ENCODE measurements around the gene ATAD3C. TPM values are rescaled to one million over a fixed set of nuclear protein-coding genes. Genes with fewer than 3 reads are reported as not detected.

Gene ATAD3C
- total and polyA plus RNA-seq, 2 experiments from 2014 or later = 0.51 TPM; not detected in 1

DNA sequence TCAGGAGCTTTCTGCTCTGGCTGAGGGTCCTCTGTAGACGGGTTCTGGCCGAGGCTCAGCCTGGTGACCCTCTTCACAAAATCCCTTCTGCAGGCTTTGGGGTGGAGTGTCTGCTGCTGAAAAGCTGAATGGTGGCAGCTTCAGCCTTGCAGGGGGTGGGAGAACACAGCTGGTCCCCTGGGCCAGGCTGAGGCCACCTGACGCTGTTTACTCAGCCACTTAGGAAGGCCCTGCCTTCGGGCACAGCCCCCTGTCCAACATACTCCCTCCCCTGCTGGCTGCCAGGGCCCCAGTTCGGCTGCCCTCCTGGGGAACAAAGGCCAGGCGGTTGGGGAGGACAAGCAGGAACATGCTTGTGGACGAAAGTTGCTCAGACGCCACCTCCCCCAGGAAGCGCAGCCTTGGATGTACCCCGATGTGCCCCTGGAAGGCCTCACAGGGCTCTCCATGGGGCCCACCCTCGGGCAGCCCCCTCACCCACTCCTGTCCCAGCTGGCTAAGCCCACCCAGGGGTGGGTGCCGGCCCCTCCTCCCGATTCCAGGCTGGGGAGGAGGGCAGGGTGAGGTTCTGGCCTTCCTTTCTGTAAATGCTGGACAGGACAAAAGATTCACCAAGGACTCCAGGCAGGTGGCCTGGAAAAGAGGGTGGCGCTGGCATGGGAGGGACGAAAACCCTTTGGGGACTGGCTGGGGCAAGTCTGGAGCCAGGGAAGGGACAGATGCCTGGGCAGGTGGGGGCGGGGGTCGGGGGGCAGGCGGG, 28.2 kb upstream of the ATAD3C start, which contains the start of gene ANKRD65:
TSS of gene ANKRD65 (minus strand) at position 130 of the 760 bp plus-strand sequence. CDS start 271 bp downstream, outside the sequence.
- TF ChIP-seq EZH2phosphoT487 (IDR thresholded peaks at IDR 0.05; ENCODE audit: insufficient read depth, low read depth) = no peak
- TF ChIP-seq EZH2 (IDR thresholded peaks at IDR 0.05; ENCODE audit: insufficient read depth, poor library complexity, severe bottlenecking) = no peak
- Histone ChIP-seq H3K27ac (no peak within 1 kb of the TSS), H2AFZ (no peak within 1 kb of the TSS), H4K20me1 (ENCODE audit: insufficient read depth) (no peaks in the 10 kb centered on the region), H3K9ac (no peak within 1 kb of the TSS), H3K79me2 (ENCODE audit: insufficient read depth) (no peaks in the 10 kb centered on the region), H3K9me2 (ENCODE audit: insufficient read depth) (no peaks in the 10 kb centered on the region), H3K27me3 (replicated peaks; ENCODE audit: insufficient read depth) (no peaks in the 10 kb centered on the region), H3K9me3 (ENCODE audit: low read depth) (no peaks in the 10 kb centered on the region), H3F3A (ENCODE audit: insufficient read depth) (no peaks in the 10 kb centered on the region), H3K4me3 (no peak within 1 kb of the TSS), H3K4me1 (ENCODE audit: insufficient read depth) (no peaks in the 10 kb centered on the region), H3K36me3 (ENCODE audit: low read depth) (no peaks in the 10 kb centered on the region), H3K4me2 (ENCODE audit: unreplicated experiment) (no peak within 1 kb of the TSS)
- WGBS, 2 experiments (ENCODE audit: low coverage in 1 of 2, low lambda C conversion rate in 2 of 2, missing lambda C conversion rate in 2 of 2) = 82 to 83% methylated on average over 14 to 17 of the region's 18 CpGs
- in situ Hi-C loops (cut with MboI) = no loop called here
- DNase-seq = no peak

DNA sequence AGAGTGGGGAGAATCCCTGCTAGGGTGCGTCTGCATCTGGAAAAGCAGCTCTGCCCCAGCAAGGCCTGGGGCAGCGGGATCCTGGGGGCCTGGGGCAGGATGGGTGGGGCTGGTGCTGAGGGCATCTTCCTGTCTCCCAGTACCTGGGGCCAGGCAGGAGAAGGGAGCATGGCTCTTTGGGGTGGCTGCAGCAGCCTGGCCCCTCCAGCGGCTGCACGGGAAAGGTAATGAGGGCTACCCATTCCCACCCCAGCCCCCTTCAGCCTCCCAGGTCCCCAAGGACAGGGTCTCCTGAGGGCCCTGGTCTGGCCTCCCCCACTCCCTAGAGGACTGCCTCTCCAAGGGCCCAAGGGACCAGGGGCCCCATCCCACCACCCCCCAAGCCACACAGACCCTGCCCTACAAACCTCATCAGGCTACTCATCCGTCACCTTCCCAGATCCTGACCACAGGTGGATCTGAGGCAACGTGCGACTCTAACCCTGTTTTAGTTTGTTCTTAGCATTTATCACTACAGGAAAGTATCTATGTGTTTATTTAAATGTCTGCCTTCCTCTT, 27.5 kb upstream of the ATAD3C start:
- DNase-seq = no peak
- no peak overlapping the region for H3K27ac ChIP-seq

DNA sequence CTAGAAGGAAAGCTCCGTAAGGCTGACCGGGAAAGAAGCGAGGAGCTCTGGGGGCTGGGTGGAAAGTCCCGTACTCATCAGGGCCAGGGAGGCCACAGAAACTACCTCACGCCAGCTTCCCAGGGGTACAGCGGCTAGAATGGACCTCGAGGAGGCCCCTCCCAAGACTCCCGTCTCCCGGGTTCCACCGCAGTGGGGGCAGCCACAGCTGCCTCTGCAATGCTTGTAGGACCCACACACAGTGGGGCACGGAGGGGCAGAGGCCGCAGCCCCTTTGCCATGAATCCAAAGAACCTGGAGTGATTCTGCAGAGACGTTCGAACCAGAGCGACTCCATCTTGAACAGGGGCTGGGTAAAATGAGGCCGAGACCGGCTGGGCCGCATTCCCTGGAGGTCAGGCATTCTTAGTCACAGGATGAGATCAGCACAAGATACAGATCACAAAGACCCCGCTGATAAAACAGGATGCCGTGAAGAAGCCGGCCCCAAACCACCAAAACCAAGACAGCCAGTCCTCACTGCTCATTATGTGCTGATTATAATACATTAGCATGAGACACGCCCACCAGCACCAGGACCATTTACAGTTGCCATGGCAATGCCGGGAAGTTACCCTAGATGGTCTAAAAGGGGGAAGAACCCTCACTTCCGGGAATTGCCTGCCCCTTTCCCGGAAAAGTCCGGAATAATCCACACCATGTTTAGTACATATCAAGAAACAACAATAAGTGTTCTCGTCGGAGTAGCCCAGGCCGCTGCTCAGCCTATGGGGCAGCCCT, 26.8 kb upstream of the ATAD3C start:
- no peaks in the 10 kb centered on the region for H3K27me3 ChIP-seq (replicated peaks; ENCODE audit: insufficient read depth)
- no peaks in the 10 kb centered on the region for H3K79me2 ChIP-seq (ENCODE audit: insufficient read depth)
- TF ChIP-seq EZH2 (IDR thresholded peaks at IDR 0.05; ENCODE audit: insufficient read depth, poor library complexity, severe bottlenecking) (no peak), EZH2phosphoT487 (IDR thresholded peaks at IDR 0.05; ENCODE audit: insufficient read depth, low read depth) (no peak)
- H3K36me3 ChIP-seq (ENCODE audit: low read depth) = no peaks in the 10 kb centered on the region
- H3K4me3 ChIP-seq = no peak overlapping the region
- 82 to 84% methylated on average over 29 of the region's 29 CpGs for WGBS, 2 experiments (ENCODE audit: low coverage in 1 of 2, low lambda C conversion rate in 2 of 2, missing lambda C conversion rate in 2 of 2)
- H2AFZ ChIP-seq = no peak overlapping the region
- H3K4me1 ChIP-seq (ENCODE audit: insufficient read depth) = no peaks in the 10 kb centered on the region
- no peaks in the 10 kb centered on the region for H3K9me2 ChIP-seq (ENCODE audit: insufficient read depth)
- H3K9ac ChIP-seq = no peak overlapping the region
- in situ Hi-C loops (cut with MboI) = no loop called here
- H3K4me2 ChIP-seq (ENCODE audit: unreplicated experiment) = no peak overlapping the region
- H3F3A ChIP-seq (ENCODE audit: insufficient read depth) = no peaks in the 10 kb centered on the region
- H3K9me3 ChIP-seq (ENCODE audit: low read depth) = no peaks in the 10 kb centered on the region
- DNase-seq = peak; percentile 13
- H3K27ac ChIP-seq = no peak overlapping the region
- no peaks in the 10 kb centered on the region for H4K20me1 ChIP-seq (ENCODE audit: insufficient read depth)

More for the DNA sequence above, 27.5 kb upstream of the ATAD3C start:
- Histone ChIP-seq H4K20me1 (ENCODE audit: insufficient read depth) (no peaks in the 10 kb centered on the region), H3K36me3 (ENCODE audit: low read depth) (no peaks in the 10 kb centered on the region), H3K27me3 (replicated peaks; ENCODE audit: insufficient read depth) (no peaks in the 10 kb centered on the region), H3K4me2 (ENCODE audit: unreplicated experiment) (no peak overlapping the region), H3K9me3 (ENCODE audit: low read depth) (no peaks in the 10 kb centered on the region), H3K9ac (no peak overlapping the region), H3K4me3 (no peak overlapping the region), H3K79me2 (ENCODE audit: insufficient read depth) (no peaks in the 10 kb centered on the region), H3K4me1 (ENCODE audit: insufficient read depth) (no peaks in the 10 kb centered on the region), H3F3A (ENCODE audit: insufficient read depth) (no peaks in the 10 kb centered on the region), H3K9me2 (ENCODE audit: insufficient read depth) (no peaks in the 10 kb centered on the region), H2AFZ (no peak overlapping the region)
- TF ChIP-seq EZH2 (IDR thresholded peaks at IDR 0.05; ENCODE audit: insufficient read depth, poor library complexity, severe bottlenecking) (no peak), EZH2phosphoT487 (IDR thresholded peaks at IDR 0.05; ENCODE audit: insufficient read depth, low read depth) (no peak)
- WGBS, 2 experiments (ENCODE audit: low coverage in 1 of 2, low lambda C conversion rate in 2 of 2, missing lambda C conversion rate in 2 of 2) = 89 to 93% methylated on average over 3 to 5 of the region's 7 CpGs
- in situ Hi-C loops (cut with MboI) = no loop called here

DNA sequence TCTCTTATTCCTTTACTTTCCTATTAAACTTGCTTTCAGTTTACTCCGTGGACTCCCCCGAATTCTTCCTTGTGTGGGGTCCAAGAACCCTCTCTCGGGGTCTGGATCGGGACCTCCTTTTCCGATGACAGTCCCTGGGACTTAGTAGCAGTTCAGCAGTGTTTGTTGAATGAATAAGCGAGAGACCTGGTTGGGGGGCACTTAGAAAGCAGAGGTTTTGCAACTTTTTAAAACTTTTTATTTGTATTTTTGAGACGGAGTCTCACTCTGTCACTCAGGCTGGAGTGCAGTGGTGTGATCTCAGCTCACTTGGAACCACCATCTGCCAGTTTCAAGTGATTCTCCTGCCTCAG, 26.3 kb upstream of the ATAD3C start:
- H3K4me2 ChIP-seq (ENCODE audit: unreplicated experiment) = no peak overlapping the region

More for the DNA sequence above, 26.3 kb upstream of the ATAD3C start:
- H3K36me3 ChIP-seq (ENCODE audit: low read depth) = no peaks in the 10 kb centered on the region
- H3K79me2 ChIP-seq (ENCODE audit: insufficient read depth) = no peaks in the 10 kb centered on the region
- in situ Hi-C loops (cut with MboI) = no loop called here
- TF ChIP-seq EZH2 (IDR thresholded peaks at IDR 0.05; ENCODE audit: insufficient read depth, poor library complexity, severe bottlenecking) = no peak
- no peak for TF ChIP-seq EZH2phosphoT487 (IDR thresholded peaks at IDR 0.05; ENCODE audit: insufficient read depth, low read depth)
- H4K20me1 ChIP-seq (ENCODE audit: insufficient read depth) = no peaks in the 10 kb centered on the region
- no peak overlapping the region for H3K9ac ChIP-seq
- H3K4me1 ChIP-seq (ENCODE audit: insufficient read depth) = no peaks in the 10 kb centered on the region
- no peak overlapping the region for H3K27ac ChIP-seq
- H3K9me2 ChIP-seq (ENCODE audit: insufficient read depth) = no peaks in the 10 kb centered on the region
- DNase-seq = no peak
- H3K9me3 ChIP-seq (ENCODE audit: low read depth) = no peaks in the 10 kb centered on the region
- H3K27me3 ChIP-seq (replicated peaks; ENCODE audit: insufficient read depth) = no peaks in the 10 kb centered on the region
- no peaks in the 10 kb centered on the region for H3F3A ChIP-seq (ENCODE audit: insufficient read depth)
- 77% methylated on average over 7 of the region's 7 CpGs for WGBS, 2 experiments (ENCODE audit: low coverage in 1 of 2, low lambda C conversion rate in 2 of 2, missing lambda C conversion rate in 2 of 2)
- no peak overlapping the region for H2AFZ ChIP-seq
- H3K4me3 ChIP-seq = no peak overlapping the region

All from GM23248 (cell line).